Measurements from ENCODE around the gene PGLYRP2.

Gene PGLYRP2

GRCh38 chr19:15429825-15430467 lies 49.4 kb downstream of the PGLYRP2 start:
- TF ChIP-seq, protein P1, sequence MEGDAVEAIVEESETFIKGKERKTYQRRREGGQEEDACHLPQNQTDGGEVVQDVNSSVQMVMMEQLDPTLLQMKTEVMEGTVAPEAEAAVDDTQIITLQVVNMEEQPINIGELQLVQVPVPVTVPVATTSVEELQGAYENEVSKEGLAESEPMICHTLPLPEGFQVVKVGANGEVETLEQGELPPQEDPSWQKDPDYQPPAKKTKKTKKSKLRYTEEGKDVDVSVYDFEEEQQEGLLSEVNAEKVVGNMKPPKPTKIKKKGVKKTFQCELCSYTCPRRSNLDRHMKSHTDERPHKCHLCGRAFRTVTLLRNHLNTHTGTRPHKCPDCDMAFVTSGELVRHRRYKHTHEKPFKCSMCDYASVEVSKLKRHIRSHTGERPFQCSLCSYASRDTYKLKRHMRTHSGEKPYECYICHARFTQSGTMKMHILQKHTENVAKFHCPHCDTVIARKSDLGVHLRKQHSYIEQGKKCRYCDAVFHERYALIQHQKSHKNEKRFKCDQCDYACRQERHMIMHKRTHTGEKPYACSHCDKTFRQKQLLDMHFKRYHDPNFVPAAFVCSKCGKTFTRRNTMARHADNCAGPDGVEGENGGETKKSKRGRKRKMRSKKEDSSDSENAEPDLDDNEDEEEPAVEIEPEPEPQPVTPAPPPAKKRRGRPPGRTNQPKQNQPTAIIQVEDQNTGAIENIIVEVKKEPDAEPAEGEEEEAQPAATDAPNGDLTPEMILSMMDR (IDR thresholded peaks at IDR 0.05): no peak

GRCh38 chr19:15428956-15429824 lies 50.1 kb downstream of the PGLYRP2 start:
- TF ChIP-seq, protein P1 (IDR thresholded peaks at IDR 0.05): no peak

GRCh38 chr19:15427991-15428471 lies 51.3 kb downstream of the PGLYRP2 start:
- TF ChIP-seq, protein P1 (IDR thresholded peaks at IDR 0.05): no peak

GRCh38 chr19:15427350-15427700 lies 52.0 kb downstream of the PGLYRP2 start:
- TF ChIP-seq, protein P1 (IDR thresholded peaks at IDR 0.05): no peak

DNA sequence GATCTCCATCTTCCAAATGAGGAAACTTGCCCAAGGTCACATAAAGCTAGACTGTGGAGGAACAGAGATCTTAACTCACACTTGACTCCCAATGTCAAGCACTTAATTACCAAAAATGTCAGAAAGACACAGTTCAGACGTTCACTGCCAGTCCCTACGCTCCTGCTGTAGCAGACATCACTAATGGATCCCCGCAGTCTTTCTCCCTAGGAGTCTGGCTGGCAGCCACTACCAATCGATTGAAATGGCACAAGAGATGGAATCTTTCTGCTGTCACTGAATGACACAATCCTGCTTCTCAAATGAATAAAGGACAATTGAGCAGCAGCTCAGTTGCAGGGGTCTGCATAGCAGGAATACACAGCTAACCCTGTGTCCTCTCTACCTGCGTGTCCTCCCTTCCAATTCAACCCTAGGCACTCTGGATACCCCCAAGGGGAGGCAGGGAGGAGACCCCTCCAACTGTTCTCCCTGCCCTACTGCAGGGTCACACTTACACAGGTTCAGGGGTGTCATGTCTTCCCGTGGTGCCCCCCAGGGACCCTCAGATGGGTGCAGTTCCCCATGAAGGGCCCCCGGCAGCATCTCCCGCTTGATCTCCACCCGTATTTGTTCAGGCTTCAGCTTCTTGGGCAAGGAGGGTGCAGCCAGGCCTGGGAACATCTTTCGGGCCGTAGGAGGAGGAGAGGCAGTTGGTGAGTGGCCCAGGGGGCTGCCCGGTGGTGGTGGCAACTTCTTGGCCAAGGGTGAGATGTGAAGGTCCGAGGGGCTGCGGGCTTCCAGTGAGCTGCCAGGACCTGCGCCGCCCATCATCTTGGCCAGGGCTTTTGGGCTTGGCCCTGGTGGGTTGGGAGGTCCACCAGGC lies 52.6 kb downstream of the PGLYRP2 start:
- TF ChIP-seq, protein P1 (IDR thresholded peaks at IDR 0.05): no peak

GRCh38 chr19:15425321-15425950 lies 53.9 kb downstream of the PGLYRP2 start:
- TF ChIP-seq, protein P1 (IDR thresholded peaks at IDR 0.05): no peak

All from LNCAP (cell line).